ENCODE data around the gene PCSK7. TPM values are rescaled to one million over a fixed set of nuclear protein-coding genes. Genes with fewer than 3 reads are reported as not detected.
"Not testable (repeated sequence)": the region's sequence is repeated elsewhere in the genome, so short reads cannot be mapped to it uniquely, and the experiment has no call there.

PCSK7 gene
- total RNA-seq, 1 donor: 42.6 TPM

GRCh38 chr11:117217141-117218084 is 14.5 kb downstream of the PCSK7 start:
- TF ChIP-seq, protein P1, sequence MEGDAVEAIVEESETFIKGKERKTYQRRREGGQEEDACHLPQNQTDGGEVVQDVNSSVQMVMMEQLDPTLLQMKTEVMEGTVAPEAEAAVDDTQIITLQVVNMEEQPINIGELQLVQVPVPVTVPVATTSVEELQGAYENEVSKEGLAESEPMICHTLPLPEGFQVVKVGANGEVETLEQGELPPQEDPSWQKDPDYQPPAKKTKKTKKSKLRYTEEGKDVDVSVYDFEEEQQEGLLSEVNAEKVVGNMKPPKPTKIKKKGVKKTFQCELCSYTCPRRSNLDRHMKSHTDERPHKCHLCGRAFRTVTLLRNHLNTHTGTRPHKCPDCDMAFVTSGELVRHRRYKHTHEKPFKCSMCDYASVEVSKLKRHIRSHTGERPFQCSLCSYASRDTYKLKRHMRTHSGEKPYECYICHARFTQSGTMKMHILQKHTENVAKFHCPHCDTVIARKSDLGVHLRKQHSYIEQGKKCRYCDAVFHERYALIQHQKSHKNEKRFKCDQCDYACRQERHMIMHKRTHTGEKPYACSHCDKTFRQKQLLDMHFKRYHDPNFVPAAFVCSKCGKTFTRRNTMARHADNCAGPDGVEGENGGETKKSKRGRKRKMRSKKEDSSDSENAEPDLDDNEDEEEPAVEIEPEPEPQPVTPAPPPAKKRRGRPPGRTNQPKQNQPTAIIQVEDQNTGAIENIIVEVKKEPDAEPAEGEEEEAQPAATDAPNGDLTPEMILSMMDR (IDR thresholded peaks at IDR 0.05; ENCODE audit: insufficient read depth, low read length): no peak
- DNase-seq (ENCODE audit: low read depth): peak; percentile 99
- H3K4me3 ChIP-seq (ENCODE audit: low read depth, low read length): no peak overlapping the region

DNA sequence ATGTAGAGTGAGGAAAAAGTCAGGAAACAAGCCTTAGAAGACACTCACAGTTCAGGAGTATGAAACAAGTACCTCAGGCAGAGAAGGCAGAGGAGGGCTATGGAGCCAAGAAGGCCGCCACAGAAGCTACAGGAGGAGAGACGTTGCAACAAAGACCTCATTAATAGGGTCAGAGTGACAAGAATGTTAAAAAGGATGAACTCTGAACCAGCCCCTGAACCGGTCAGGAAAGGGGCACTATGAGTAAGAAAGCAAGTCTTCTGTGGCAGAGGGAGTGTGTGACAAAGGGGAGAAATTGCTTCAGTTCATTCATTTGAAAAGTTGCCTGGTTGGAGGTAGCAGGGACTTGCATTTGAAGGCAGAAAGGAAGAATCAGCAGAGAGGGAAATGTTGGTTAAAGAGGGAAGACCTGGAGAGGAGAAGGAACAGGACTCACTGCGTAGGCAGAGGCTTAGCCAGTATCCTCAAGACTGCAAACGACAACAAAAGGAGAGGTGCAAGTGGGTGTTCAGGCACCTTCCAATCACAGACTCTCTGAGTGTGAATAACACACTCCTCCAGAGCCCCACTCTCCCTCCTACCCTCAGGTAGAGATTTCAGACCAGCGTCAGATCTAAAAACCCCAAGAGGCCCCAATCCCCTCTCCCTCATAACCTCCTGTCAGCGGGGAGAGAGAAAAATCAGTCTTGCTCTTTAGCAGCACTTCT is 17.3 kb downstream of the PCSK7 start:
- DNase-seq (ENCODE audit: low read depth): no peak
- no peak overlapping the region for H3K4me3 ChIP-seq (ENCODE audit: low read depth, low read length)
- TF ChIP-seq, protein P1 (IDR thresholded peaks at IDR 0.05; ENCODE audit: insufficient read depth, low read length): no peak

DNA sequence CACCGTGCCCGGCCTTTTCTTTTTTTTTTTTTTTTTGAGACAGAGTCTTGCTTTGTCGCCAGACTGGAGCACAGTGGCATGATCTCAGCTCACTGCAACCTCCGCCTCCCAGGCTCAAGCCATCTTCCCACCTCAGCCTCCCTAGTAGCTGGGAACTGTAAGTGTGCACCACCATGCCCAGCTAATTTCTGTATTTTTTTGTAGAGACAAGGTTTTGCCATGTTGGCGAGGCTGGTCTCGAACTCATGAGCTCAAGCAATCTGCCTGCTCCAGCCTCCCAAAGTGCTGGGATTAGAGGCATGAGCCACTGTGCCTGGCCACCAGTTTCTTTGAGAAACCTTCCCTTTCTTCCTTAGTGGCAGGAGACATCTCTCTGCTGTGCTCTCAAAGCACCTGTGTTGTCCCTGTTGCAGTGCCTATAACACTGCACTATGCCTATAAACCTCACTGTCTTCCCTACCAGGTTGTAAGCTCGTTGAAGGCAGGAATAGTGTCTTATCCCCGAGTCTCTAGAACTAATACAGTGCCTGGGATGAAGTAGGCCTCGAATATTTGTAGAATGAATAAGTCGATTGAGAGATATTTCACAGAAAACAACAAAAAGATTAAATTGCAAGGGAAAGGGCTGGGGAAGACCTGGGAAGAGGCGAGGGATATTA is 19.0 kb downstream of the PCSK7 start:
- TF ChIP-seq, protein P1 (IDR thresholded peaks at IDR 0.05; ENCODE audit: insufficient read depth, low read length): no peak
- no peak overlapping the region for H3K4me3 ChIP-seq (ENCODE audit: low read depth, low read length)
- DNase-seq (ENCODE audit: low read depth): no peak

- TF ChIP-seq, protein P1 (IDR thresholded peaks at IDR 0.05; ENCODE audit: insufficient read depth, low read length): no peak
- DNase-seq (ENCODE audit: low read depth): no peak
- H3K4me3 ChIP-seq (ENCODE audit: low read depth, low read length): no peak overlapping the region
Observed at GRCh38 chr11:117210620-117211019, 21.3 kb downstream of the PCSK7 start.

DNA sequence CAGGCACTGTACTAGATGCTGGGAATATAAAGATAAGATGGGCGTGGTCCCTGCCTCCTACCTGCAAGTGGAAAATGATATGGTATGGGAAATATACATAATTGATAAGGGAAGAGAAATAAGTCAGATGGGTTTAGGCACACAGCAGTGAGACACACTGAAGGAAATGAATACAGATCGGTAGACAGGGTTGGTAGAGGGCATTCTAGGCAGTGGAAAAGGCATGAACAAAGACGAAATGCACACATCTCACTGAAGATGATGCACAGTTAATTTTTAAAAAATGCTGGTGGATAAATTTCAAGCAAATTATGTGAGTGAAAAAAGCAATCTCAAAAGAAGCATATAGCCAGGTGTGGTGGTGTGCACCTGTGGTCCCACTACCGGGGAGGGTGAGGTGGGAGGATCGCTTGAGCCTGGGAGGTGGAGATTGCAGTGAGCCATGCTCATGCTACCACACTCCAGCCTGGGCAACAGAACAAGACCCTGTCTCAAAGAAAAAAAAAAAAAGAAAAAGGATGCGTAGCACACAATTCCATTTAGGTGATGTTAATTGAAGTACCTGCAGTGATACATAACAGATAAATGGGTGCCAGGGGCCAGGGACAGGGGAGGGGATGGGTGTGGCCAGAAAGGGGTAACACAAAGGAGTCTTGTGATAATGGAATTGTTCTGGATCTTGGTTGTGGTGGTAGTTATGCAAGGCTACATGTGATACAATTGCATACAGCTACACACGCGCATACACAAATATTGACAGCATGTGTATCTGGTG is 22.3 kb downstream of the PCSK7 start:
- DNase-seq (ENCODE audit: low read depth); H3K4me3 ChIP-seq (ENCODE audit: low read depth, low read length): not testable (repeated sequence)

DNA sequence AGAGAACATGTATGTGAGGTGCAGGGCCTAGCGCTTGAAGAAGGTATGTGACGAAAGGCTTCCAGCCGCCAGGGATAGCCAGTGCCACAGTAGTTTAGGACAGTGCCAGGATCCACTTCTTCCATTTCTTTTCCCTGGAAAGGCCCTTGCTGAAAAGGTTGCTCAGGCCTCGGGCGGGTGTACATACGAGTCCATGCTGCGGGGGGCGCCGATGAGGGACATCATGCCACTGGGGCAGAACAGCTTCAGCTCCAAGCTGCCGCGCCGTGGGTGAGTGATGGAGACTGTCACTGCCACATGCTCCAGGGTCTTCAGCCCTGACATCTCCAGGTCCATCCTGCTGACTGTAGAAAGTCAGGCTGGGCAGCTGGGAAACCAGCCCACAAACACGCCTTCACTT is 23.2 kb downstream of the PCSK7 start:
- not testable (repeated sequence) for H3K4me3 ChIP-seq (ENCODE audit: low read depth, low read length); DNase-seq (ENCODE audit: low read depth)
- TF ChIP-seq, protein P1 (IDR thresholded peaks at IDR 0.05; ENCODE audit: insufficient read depth, low read length): peak; percentile 12

- not testable (repeated sequence) for H3K4me3 ChIP-seq (ENCODE audit: low read depth, low read length); DNase-seq (ENCODE audit: low read depth)
Observed at GRCh38 chr11:117207481-117207880, 24.4 kb downstream of the PCSK7 start.

GRCh38 chr11:117206859-117207258 is 25.0 kb downstream of the PCSK7 start:
- H3K4me3 ChIP-seq (ENCODE audit: low read depth, low read length); DNase-seq (ENCODE audit: low read depth): not testable (repeated sequence)

DNA sequence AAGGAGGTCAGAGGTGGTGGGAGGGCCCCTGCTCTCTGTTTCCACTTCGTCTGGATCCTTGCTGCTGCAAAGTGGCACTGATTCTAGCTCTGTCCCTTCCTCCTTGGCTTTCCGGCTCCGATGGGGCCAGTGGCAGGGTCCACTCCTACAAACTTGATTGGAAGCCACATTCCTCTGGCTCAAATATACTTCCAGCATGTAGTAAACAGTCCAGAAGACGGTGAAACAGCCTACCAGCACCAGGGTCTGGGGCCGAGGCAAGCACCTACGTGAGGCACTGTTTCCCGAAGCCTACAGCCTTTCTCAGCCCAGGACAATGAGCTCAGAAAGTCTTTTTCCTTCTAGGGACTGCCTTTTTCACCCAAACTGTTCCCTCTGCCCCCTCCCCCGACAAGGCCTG is 25.8 kb downstream of the PCSK7 start:
- H3K4me3 ChIP-seq (ENCODE audit: low read depth, low read length); DNase-seq (ENCODE audit: low read depth): not testable (repeated sequence)
